ENCODE measurements around the gene MXD1.

The MXD1 gene

DNA sequence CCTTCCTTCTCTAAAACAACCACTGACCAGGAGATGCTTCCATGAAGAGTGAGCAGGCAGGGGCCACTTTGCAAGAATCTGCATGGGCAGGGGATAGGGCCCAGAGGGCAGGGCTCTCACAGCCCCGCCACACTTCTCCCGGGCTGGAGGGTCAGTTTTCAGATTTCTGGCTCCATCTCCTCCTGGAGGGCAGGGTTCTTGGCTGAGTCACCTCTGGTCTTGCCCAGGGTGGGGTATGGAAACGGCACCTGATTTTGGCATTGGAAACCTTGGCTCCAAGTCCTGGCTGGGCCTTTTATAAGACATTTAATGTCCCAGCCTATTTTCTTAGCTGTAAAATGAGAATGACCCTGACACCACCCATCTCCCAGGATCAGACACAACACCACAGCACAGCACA, 74.1 kb downstream of the MXD1 start:
- no peak for TF ChIP-seq CTCF (IDR thresholded peaks at IDR 0.05; ENCODE audit: borderline replicate concordance, insufficient read depth, low read depth, low read length)

DNA sequence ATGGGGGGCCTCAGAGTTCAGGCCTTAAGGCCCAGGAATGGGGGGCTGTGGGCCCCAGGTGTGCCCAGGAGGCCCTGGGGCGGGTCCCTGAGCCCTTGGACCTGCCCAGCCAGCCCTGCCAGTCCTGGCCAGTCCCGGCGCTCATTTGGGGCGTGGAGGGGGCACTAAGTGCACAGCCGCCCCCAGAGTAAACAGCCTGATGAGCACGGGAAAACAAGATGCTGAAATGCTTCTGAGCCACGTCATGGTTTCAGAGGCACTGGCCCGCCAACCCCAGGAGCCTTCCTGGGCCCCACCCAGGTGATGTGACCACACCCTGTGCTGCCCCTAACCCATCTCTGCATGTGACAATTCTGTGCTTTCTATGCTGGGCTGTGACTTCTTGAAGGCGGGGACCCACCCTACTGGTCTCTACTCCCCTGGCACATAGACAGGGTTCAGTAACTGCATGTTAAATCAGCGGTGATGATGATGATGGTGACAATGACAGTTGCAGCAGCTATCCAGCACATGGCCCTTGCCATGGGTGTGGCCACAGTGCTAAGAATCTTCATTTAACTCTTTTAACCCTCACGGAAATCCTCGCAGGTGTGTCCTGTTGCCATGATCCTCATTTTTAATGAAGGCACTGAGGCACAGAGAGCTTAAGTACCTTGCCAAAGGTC, 74.7 kb downstream of the MXD1 start:
- no peak overlapping the region for H3K4me3 ChIP-seq (ENCODE audit: low read depth, low read length)

More for the DNA sequence above, 74.1 kb downstream of the MXD1 start:
- no peak overlapping the region for H3K4me3 ChIP-seq (ENCODE audit: low read depth, low read length)

More for the DNA sequence above, 74.7 kb downstream of the MXD1 start:
- no peak for TF ChIP-seq CTCF (IDR thresholded peaks at IDR 0.05; ENCODE audit: borderline replicate concordance, insufficient read depth, low read depth, low read length)

Data from GM12875 (cell line).